Breast epithelium (tissue), 4 donors: ENCODE data around the gene KHDC4. TPM values are rescaled to one million over a fixed set of nuclear protein-coding genes. Genes with fewer than 3 reads are reported as not detected.

Experiments
- DNase-seq, 2 donors: peaks; one replicate each; pipeline ENCODE4 v3.0.0-alpha.2; 2019; ENCODE audit warnings: low spot score in 2 of 2
- H3K27ac ChIP-seq, 2 donors: fragments of 200-600 bp; sonication (generic) in 1 of 2; one replicate each; pipeline ENCODE4 v1.5.1; 2016 to 2019; ENCODE audit warnings: mild to moderate bottlenecking in 1 of 2
- H3K27me3 ChIP-seq, 2 donors: fragments of 200-600 bp; sonication (generic) in 1 of 2; one replicate each; pipeline versions ENCODE4 v1.5.1 to v1.6.0; 2017 to 2019; ENCODE audit warnings: control low read depth in 1 of 2, mild to moderate bottlenecking in 1 of 2
- H3K36me3 ChIP-seq: fragments of 200-600 bp; one replicate; pipeline ENCODE4 v1.5.1; 2019
- H3K4me1 ChIP-seq, 2 donors: fragments of 200-600 bp; sonication (generic); one replicate each; pipeline ENCODE4 v1.5.1; 2016 to 2019; ENCODE audit warnings: control low read depth in 1 of 2
- H3K4me3 ChIP-seq, 3 donors: fragments of 200-600 bp; sonication (generic); 1 replicate in 2 of 3; 2 replicates in 1 of 3; pipeline ENCODE4 v1.5.1; 2016 to 2019; ENCODE audit warnings: mild to moderate bottlenecking in 3 of 3, moderate library complexity in 2 of 3
- H3K9me3 ChIP-seq, 2 donors: fragments of 200-600 bp; sonication (generic) in 1 of 2; one replicate each; pipeline ENCODE4 v1.5.1; 2016 to 2019; ENCODE audit warnings: control low read depth in 1 of 2
- CTCF ChIP-seq, 3 donors: fragments of 450-650 bp; IDR thresholded peaks; one replicate each; pipeline ENCODE4 v1.5.1; 2016 to 2017; ENCODE audit warnings: antibody characterized with exemption in 3 of 3, mild to moderate bottlenecking in 3 of 3, moderate library complexity in 3 of 3
- POLR2A ChIP-seq: fragments of 450-650 bp; IDR thresholded peaks from one replicate; pipeline ENCODE4 v1.6.1; 2016; ENCODE audit warnings: antibody characterized with exemption, mild to moderate bottlenecking, moderate library complexity
- POLR2AphosphoS5 ChIP-seq, 3 donors: sonication (generic); formaldehyde crosslinking; IDR thresholded peaks; one replicate each; pipeline ENCODE4 v1.6.1; 2017; ENCODE audit warnings: antibody characterized with exemption in 3 of 3
- intact Hi-C: fragments of 100-400 bp; cut with DNase I; formaldehyde crosslinking; loops from one replicate; pipeline ENCODE4 v1.15.1; 2023; ENCODE audit warnings: low total_unique reads
- total RNA-seq, 3 donors: library from RNA; depleted of rRNA; stranded (reverse); fragments of >200 nt; gene quantifications; one replicate each; pipeline ENCODE4 v1.1.0, GENCODE V29; 2016

Gene KHDC4
- total RNA-seq, 3 donors from 2014 or later: 52.0 to 81.5 (median 64.2) TPM

GRCh38 chr1:155973723-155974122 lies 39.5 kb upstream of the KHDC4 start:
- intact Hi-C loops: no loop called here
- H3K4me3 ChIP-seq: peak overlapping the region in 1 of 3 donors; percentile 98
- no peaks in the 10 kb centered on the region for H3K36me3 ChIP-seq
- TF ChIP-seq POLR2AphosphoS5 (IDR thresholded peaks at IDR 0.05): no peak
- no peak for TF ChIP-seq POLR2A
- no peak for TF ChIP-seq CTCF (IDR thresholded peaks at IDR 0.05)
- no peaks in the 10 kb centered on the region for H3K27me3 ChIP-seq
- peak overlapping the region; percentile 96 to 99 for H3K27ac ChIP-seq
- H3K9me3 ChIP-seq: no peaks in the 10 kb centered on the region
- peaks cover 12 to 33% of the 10 kb centered on the region in 2 donors for H3K4me1 ChIP-seq
- no peak for DNase-seq

- no peak for DNase-seq
- intact Hi-C loops: no loop called here
- H3K36me3 ChIP-seq: peaks cover 2% of the 10 kb centered on the region
- no peaks in the 10 kb centered on the region for H3K9me3 ChIP-seq
- H3K4me1 ChIP-seq: peaks cover 12 to 34% of the 10 kb centered on the region in 2 donors
- H3K4me3 ChIP-seq: no peak overlapping the region
- TF ChIP-seq POLR2A (no peak), POLR2AphosphoS5 (IDR thresholded peaks at IDR 0.05) (no peak), CTCF (IDR thresholded peaks at IDR 0.05) (no peak)
- peak overlapping the region; percentile 20 to 96 for H3K27ac ChIP-seq
- no peaks in the 10 kb centered on the region for H3K27me3 ChIP-seq
Measured at GRCh38 chr1:155971910-155972809, 37.9 kb upstream of the KHDC4 start.

- intact Hi-C loops: no loop called here
- DNase-seq: no peak
- no peak for TF ChIP-seq POLR2A
- TF ChIP-seq CTCF (IDR thresholded peaks at IDR 0.05): no peak
- no peak for TF ChIP-seq POLR2AphosphoS5 (IDR thresholded peaks at IDR 0.05)
- no peaks in the 10 kb centered on the region for H3K27me3 ChIP-seq
- H3K36me3 ChIP-seq: peaks cover 11% of the 10 kb centered on the region
- peak overlapping the region; percentile 45 to 55 for H3K27ac ChIP-seq
- no peak overlapping the region for H3K4me3 ChIP-seq
- no peaks in the 10 kb centered on the region for H3K9me3 ChIP-seq
- peaks cover 12 to 34% of the 10 kb centered on the region in 2 donors for H3K4me1 ChIP-seq
Measured at GRCh38 chr1:155970531-155971167, 36.4 kb upstream of the KHDC4 start.

- no peak for TF ChIP-seq POLR2A
- TF ChIP-seq CTCF (IDR thresholded peaks at IDR 0.05): no peak
- TF ChIP-seq POLR2AphosphoS5 (IDR thresholded peaks at IDR 0.05): no peak
- Histone ChIP-seq H3K27ac (peak overlapping the region; percentile 45 to 55), H3K9me3 (no peaks in the 10 kb centered on the region), H3K4me1 (peaks cover 3 to 22% of the 10 kb centered on the region in 2 donors), H3K27me3 (no peaks in the 10 kb centered on the region), H3K4me3 (no peak overlapping the region), H3K36me3 (peaks cover 18% of the 10 kb centered on the region)
- intact Hi-C loops: loop anchor here (5.0 kb wide), 1 partner anchor 248 kb away; no protein-coding TSS in a partner anchor
- no peak for DNase-seq
Measured at GRCh38 chr1:155969377-155969791, 35.2 kb upstream of the KHDC4 start.

- Histone ChIP-seq H3K36me3 (peaks cover 18% of the 10 kb centered on the region), H3K4me1 (peaks cover 0 to 15% of the 10 kb centered on the region in 2 donors), H3K27me3 (no peaks in the 10 kb centered on the region), H3K27ac (peak overlapping the region; percentile 45 to 55), H3K4me3 (no peak overlapping the region), H3K9me3 (no peaks in the 10 kb centered on the region)
- TF ChIP-seq POLR2AphosphoS5 (IDR thresholded peaks at IDR 0.05) (no peak), POLR2A (no peak), CTCF (IDR thresholded peaks at IDR 0.05) (no peak)
- intact Hi-C loops: loop anchor here (5.0 kb wide), 1 partner anchor 249 kb away; no protein-coding TSS in a partner anchor
- DNase-seq: no peak
Measured at GRCh38 chr1:155968670-155969069, 34.5 kb upstream of the KHDC4 start.
